ENCODE results near the gene NTRK1. TPM values are rescaled to one million over a fixed set of nuclear protein-coding genes. Genes with fewer than 3 reads are reported as not detected.
A peak's percentile ranks its signal among the peaks of the same experiment; 100 is the strongest.
"Not testable (repeated sequence)": the region's sequence is repeated elsewhere in the genome, so short reads cannot be mapped to it uniquely, and the experiment has no call there.

Gene NTRK1
- polyA plus RNA-seq, 3 donors, result 0.67 to 1.3 (median 1.1) TPM

DNA sequence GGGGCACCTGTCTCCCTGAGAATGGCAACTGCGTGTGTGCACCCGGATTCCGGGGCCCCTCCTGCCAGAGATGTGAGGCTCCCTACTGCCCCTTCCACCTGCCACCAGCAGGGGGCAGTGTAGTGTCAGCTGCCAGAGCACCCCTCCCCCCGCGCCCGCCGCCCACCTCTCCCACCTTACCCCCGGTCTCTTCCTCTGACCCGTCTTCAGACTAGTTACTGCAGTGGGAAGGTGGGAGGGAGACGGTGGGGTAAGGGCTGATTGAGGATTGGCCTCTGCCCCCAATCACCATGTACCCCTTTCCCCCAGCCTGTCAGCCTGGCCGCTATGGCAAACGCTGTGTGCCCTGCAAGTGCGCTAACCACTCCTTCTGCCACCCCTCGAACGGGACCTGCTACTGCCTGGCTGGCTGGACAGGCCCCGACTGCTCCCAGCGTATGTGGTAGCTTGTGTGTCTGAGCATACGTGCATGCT, 49.7 kb downstream of the NTRK1 start:
- DNase-seq (ENCODE audit: low read depth in 3 of 3, low spot score in 2 of 3), result no peak

DNA sequence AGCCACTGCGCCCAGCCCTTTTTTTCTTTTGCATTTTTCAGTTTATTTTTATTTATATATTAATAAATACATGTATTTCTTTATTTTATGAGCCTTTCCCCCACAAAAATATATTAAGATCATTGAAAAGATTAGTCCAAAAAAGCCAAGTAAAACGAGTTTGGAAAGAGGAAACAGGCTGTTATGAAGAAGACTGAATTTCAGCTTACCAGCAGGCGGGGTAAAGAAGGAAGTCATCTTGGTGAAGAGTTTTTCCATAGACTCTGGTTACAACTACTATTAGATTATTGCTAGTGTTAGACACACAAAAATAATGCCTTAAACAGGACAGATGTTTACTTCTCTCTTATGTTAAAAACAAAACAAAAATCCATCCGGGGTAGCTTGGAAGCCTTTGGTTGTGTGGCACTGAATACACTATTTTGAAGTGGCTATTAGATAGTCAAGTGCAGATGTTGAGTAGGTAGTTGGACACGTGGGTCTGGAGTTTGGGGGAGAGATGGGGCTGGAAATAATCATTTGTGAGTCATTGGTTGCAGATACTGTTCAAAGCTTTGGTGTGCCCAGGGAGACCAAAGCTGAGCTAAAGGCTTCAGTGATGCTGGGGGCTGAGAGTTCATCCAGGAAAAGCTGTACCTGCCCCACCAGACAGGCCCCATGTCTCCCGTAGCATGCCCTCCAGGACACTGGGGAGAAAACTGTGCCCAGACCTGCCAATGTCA, 51.1 kb downstream of the NTRK1 start:
- DNase-seq (ENCODE audit: low read depth in 3 of 3, low spot score in 2 of 3), result no peak

DNA sequence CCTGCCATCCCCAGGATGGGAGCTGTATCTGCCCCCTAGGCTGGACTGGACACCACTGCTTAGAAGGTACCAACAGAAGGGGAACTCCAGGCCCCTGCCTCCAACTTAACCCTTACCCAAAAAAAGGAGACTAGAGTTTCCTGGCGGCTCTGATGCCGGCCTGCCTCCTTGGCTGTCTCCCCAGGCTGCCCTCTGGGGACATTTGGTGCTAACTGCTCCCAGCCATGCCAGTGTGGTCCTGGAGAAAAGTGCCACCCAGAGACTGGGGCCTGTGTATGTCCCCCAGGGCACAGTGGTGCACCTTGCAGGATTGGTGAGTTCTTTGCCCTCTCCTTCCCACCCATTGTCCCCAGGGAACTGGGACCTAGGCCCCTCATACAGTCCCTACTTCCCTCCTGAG, 51.6 kb downstream of the NTRK1 start:
- DNase-seq (ENCODE audit: low read depth in 3 of 3, low spot score in 2 of 3), result no peak

DNA sequence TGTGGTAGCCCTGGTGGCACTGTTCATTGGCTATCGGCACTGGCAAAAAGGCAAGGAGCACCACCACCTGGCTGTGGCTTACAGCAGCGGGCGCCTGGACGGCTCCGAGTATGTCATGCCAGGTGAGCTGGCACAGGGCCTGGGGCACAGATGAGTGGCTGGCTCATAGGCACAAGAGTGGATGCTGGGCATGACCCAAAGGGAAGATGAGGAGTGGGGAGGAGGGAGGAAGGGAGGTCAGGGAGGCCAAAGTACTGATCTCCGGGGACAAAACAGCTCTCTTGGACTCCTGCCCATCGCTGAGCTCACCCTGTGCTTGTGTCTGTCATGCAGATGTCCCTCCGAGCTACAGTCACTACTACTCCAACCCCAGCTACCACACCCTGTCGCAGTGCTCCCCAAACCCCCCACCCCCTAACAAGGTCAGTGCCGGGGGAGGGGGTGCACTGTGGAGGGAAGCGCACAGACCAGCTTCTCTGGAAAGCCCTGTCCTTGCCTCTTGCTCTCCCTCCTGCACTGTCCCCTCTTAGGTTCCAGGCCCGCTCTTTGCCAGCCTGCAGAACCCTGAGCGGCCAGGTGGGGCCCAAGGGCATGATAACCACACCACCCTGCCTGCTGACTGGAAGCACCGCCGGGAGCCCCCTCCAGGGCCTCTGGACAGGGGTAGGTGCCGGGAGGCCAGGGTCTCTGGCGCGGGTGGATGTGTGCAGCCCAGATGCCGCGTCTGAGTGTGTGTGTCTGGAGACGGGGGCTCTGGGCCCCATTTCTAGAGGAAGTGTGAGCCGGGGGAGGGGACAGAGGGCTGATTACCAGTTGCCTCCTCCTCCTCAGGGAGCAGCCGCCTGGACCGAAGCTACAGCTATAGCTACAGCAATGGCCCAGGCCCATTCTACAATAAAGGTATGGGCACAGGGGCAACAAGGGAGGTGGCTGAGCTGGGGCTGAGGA, 52.5 kb downstream of the NTRK1 start:
- no peak for DNase-seq (ENCODE audit: low read depth in 3 of 3, low spot score in 2 of 3)

DNA sequence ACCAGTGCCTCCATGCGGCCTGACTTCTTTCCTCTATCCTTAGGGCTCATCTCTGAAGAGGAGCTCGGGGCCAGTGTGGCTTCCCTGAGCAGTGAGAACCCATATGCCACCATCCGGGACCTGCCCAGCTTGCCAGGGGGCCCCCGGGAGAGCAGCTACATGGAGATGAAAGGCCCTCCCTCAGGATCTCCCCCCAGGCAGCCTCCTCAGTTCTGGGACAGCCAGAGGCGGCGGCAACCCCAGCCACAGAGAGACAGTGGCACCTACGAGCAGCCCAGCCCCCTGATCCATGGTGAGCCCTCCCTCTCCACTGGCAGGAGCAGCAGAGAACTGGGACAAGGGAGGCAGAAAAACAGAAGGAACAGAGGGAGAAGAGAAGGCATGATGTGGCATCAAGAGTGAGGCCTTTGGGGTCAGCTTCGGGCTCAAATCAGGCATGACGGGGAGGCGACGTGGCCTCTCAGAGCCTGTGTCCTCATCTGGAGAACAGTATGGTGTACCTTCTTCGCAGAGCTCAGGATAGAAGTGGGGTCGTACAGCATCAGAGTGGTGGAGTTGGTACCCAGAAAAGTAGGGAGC, 53.2 kb downstream of the NTRK1 start:
- DNase-seq (ENCODE audit: low read depth in 3 of 3, low spot score in 2 of 3), result no peak

DNA sequence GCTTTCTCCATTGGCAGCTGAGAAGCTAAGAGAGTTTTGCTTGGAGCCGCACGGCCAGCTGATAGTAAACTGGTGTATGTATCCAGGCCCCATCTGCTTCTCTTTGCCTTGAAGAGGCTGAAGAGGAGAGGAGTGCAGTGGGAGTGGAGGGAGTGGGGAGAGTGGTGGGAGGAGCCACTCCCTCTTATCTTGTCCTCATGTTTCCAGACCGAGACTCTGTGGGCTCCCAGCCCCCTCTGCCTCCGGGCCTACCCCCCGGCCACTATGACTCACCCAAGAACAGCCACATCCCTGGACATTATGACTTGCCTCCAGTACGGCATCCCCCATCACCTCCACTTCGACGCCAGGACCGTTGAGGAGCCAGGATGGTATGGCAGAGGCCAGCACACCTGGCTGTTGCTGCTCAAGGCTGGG, 53.8 kb downstream of the NTRK1 start:
- DNase-seq (ENCODE audit: low read depth in 3 of 3, low spot score in 2 of 3), result no peak

DNA sequence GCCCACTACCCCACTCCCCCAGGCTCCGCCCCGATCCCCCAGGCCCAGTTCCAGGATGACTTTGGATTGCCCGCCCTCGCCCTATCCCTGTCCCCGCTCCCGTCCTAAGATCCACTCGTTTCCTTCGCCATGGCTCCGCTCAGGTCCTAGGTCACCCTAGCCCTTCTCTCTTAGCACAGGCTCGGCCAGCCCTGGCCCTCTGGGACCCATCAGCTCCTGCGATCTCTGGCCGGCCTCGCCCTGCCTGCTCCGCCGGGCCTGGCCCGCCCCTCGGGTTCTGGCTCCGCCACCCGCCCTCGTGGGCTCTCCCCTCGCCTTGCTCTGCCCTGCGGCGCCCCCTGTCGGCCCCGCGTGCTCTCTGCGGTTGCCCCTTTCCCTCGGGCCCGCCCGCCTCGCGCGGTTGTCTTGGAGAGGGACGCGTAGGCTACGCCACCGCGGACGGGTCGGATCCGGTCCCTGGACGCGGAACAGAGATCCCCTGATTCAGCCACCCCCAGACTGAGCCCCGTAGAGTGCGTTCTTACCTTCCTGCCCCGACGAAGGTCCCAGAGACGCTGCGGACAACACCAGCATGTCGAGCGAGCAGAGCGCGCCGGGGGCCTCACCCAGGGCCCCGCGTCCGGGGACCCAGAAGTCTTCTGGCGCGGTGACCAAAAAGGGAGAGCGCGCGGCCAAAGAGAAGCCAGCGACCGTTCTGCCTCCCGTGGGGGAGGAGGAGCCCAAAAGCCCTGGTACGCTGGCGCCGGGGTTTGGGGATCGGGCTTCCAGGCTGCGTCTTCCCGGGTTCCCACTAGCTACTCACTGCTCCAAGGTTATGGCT, 59.8 kb downstream of the NTRK1 start, which contains the start of gene LRRC71:
Gene LRRC71 (plus strand): TSS at position 400 of the 820 bp plus-strand sequence. CDS start 172 bp downstream, at position 572.
- peak in 2 of 3 donors; percentile 59 to 72 for DNase-seq (ENCODE audit: low read depth in 3 of 3, low spot score in 2 of 3)

DNA sequence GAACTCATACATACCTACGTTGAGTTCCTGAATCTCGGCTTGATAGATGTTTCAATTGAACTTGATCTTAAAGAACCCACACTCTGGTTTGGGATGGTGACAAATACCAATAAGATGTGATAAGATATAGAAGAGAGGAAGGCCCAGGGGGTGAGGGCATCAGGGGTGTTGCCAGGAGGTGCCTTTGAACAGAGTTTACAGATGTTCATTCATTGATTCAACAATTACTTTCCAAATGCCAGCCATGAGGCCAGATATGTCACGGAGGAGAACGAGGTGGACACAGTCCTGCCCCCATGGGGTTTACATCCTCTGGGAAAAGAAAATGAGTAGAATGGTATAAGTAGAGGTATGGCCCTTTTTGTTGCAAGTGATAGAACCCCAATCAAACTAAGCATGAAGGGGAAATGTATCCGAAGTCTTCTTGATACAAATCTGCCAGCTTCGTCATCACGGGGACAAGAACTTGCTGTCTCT, 60.4 kb downstream of the NTRK1 start:
- no peak for DNase-seq (ENCODE audit: low read depth in 3 of 3, low spot score in 2 of 3)

DNA sequence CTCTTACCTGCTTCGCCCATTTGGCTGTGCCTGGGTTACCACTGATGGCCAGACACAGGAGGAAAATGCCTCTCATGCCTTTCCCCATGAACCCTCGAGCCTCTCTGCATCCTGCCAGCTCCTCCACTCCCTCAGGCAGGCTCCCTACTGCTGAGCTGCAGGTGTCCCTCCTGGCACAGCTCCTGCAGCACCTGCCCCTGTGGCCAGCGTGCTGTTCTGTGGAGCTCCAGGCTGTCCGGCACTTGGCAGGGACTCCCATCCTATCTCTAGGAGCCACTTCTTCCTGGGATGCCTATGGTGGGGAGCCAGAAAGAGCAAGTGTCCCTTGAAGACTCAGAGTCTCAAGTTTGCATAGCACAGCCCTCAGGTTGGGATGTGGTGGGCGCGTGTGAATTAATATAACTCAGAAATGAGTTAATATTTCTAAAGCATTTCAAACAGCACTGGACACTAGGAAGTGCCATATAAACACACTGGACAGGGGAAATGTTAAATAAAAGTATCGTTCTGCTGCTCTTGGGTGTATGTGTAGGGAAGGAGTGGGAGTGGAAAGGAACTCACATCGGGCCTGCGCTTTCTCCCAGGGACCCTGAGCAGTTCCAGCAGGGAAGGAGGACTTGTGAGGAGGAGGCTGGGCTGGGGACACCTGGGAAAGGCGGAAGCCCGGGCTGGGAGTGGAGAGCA, 62.5 kb downstream of the NTRK1 start:
- DNase-seq (ENCODE audit: low read depth in 3 of 3, low spot score in 2 of 3), result no peak

DNA sequence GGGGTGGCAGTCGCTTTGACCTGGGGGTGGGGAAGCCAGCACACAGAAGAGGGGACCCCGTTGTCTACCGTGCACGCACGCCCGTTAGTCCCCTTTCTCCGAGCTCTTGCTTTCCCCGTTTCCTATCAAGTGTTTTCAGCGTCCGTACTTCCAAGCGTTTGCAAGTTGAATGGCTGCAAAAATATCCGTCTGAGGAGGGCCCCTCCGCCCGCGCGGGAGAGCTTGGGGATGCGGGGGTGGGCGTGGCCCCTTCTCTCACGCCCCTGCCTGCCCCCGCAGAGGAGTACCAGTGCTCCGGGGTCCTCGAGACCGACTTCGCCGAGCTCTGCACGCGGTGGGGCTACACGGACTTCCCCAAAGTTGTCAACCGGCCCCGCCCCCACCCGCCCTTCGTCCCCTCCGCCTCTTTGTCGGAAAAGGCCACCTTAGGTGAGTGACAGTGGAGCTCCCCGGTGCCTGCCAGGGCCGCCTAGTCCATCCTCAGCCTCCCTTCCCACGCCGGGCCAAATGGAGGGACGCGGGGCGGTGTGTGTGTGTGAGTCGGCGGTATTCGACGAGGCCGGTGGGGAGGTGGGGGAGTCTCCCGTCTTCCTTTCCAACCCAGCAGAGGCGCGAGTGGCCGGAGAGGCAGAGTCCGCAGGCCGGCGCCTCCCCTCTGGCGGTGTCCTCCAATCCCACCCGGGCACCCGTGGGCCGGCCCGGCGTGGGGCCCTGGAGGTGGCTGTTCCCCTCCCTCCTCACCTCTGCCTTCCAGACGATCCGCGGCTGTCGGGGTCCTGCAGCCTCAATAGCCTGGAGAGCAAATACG, 63.2 kb downstream of the NTRK1 start:
- no peak for DNase-seq (ENCODE audit: low read depth in 3 of 3, low spot score in 2 of 3)

DNA sequence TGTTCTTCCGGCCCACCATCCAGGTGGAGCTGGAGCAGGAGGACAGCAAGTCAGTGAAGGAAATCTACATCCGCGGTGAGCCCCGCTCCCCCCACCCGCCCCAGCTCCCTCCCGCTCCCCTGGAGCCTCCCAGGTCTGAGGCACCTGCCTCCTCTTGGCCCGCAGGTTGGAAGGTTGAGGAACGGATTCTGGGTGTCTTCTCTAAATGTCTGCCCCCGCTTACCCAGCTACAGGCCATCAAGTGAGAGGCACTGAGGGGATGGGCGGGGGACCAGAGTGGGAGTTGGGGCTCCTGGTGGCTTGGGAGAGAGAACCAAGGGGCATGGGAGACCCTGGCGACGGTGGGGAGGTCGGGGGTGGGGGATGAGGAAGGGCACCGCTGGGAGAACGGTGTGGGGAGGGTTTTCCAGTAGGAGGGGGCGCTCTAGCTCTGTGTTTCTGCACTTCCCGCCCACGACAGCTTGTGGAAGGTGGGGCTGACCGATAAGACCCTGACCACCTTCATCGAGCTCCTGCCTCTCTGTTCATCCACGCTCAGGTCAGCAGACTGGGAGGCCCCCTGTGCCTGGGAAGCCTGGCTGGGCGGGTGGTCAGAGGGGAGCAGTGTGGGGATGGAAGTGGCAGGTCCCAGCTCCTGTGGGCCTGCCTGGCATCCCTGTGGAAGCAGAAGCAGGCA, 64.0 kb downstream of the NTRK1 start:
- no peak for DNase-seq (ENCODE audit: low read depth in 3 of 3, low spot score in 2 of 3)

DNA sequence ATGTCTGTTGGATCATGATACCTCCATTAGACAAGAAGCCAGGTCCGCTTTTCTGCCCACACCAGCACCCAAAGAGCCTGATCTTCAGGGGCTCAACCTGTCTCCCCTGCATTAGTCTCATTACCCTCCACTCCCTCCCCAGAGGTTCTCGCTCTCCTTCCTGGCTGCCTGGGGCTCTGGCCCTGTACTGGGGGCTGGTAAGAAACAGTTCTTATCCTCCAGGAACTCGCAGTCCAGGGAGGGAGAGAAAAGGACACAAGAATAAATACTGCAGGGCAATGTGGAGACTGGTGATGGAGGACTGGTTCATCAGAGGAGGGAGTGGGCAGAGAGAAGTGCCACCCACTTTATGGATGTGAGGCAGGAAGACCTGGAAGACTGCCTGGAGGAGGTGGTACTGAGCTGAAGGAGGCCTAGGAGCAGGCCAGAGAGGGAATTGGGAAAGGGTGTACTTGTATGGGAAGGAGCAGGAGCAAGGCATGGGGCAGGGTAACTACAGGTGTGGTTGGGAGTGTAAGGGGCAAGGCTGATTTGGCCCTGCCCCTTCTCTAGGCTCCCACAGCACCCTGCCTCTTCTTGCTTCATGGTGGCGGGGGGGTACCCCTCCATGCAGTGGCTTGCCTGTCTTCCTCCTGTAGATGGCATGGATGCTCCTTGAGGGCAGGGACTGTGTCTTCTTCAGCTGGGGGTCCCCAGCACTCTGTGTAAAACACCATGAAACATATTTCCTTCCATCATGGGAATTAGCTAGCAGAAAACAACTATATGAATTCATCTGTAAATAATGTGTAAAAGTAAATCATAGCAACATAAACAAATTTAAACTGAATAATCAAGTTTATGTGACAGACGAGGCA, 64.7 kb downstream of the NTRK1 start:
- no peak for DNase-seq (ENCODE audit: low read depth in 3 of 3, low spot score in 2 of 3)

DNA sequence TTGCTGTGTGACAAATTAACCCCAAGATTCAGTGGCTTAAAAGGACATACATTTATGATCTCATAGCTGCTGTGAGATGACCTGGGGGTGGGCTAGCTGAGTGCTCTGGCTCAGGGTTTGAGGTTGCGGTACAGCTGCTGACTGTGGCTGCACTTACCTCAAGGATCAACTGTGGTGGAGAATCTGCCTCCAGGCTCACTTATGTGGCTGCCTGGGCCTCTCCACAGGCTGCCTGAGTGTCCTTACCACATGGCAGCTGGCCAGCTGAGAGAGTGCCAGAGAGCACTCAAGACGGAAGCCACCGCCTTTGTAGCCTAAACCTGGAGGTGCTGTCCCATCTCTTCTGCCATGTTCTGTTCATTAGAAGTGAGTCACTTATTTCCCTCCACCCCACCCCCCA, 65.5 kb downstream of the NTRK1 start:
- no peak for DNase-seq (ENCODE audit: low read depth in 3 of 3, low spot score in 2 of 3)

DNA sequence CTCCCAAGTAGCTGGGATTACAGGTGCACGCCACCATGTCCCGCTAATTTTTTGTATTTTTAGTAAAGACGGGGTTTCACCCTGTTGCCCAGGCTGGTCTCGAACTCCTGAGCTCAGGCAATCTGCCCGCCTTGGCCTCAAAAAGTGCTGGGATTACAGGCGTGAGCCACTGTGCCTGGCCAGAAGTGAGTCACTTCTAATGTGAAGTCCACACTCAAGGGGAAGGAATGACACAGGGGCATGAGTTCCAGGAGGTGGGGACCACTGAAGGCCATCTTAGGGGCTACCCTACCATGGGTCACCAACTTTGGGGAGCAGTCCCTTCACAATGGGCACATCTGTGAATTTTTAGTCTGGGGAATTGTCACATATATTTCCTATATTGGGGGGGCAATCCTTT, 66.0 kb downstream of the NTRK1 start:
- DNase-seq (ENCODE audit: low read depth in 3 of 3, low spot score in 2 of 3), result not testable (repeated sequence)

DNA sequence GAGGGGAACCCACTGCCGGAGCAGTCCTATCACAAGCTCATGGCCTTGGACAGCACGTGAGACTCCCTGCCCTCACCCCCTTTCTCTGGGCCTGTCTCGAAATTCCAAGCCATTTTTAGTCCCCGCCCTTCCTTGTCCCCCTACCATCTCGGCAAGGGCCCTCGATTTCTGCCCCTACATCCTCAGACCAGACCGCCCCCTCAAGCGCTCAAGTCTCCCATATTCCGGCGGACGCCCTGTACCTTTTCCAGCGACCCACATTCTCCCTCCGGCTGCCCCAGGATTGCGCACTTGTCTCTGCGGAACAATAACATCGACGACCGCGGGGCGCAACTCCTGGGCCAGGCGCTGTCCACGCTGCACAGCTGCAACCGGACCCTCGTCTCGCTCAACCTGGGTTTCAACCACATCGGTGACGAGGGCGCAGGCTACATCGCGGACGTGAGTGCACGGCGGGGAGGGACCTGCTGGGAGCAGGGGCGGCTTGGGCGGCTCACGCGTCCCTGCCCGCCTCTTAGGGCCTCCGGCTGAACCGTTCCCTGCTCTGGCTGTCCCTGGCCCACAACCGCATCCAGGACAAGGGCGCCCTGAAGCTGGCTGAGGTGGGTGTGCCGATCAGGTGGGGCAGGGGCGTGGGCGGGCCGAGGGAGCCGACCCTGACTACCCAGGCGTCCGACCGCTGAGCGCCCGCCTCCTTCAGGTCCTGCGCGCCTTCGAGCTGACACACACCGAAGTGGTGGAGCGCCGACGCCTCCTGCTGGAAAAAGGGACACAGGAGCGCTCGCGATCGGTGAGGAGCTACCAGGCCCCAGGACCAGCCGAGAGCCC, 66.8 kb downstream of the NTRK1 start:
- DNase-seq (ENCODE audit: low read depth in 3 of 3, low spot score in 2 of 3), result peak in 1 of 3 donors; percentile 64

DNA sequence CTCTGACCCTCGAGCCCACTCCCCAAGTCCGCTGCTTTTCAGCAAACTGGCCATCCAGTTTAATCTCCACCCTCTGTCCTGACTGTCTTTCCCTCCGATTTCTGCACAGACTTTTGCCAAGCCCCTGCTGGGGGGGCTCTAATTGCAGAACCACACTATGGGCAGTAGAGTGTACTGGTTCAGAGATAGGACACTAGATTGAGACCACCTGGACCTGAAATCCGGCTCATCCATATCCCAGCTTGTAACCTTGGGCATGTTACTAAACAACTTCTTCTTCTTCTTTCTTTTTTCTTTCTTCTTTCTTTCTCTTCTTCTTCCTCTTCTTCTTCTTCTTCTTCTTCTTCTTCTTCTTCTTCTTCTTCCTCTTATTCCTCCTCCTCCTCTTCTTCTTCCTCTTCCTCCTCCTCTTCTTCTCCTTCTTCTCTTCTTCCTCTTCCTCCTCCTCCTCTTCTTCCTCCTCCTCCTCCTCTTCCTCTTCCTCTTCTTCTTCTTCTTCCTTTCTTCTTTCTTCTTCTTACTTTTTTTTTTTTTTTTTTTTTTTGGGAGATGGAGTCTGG, 67.5 kb downstream of the NTRK1 start:
- no peak for DNase-seq (ENCODE audit: low read depth in 3 of 3, low spot score in 2 of 3)

Measured in right renal cortex interstitium (tissue), 3 donors.